Right renal cortex interstitium (tissue), 3 donors: ENCODE data around the gene ST3GAL3. TPM values are rescaled to one million over a fixed set of nuclear protein-coding genes. Genes with fewer than 3 reads are reported as not detected.

ENCODE experiments used
- DNase-seq, 3 donors: peaks; one replicate each; pipeline ENCODE4 v3.0.0-alpha.2; 2013; ENCODE audit warnings: low read depth in 3 of 3, low spot score in 2 of 3
- polyA plus RNA-seq, 3 donors: library from polyadenylated mRNA; unstranded; fragments of 120-200 nt; gene quantifications; one replicate each; pipeline ENCODE4 v1.2.1, GENCODE V29; 2013; ENCODE audit not compliant: insufficient read length in 3 of 3

ST3GAL3 gene
- polyA plus RNA-seq, 3 donors = 17.6 to 21.6 (median 19.5) TPM

GRCh38 chr1:43871181-43871910 lies 164.0 kb downstream of the ST3GAL3 start:
- DNase-seq = no peak

- DNase-seq = no peak
Observed at GRCh38 chr1:43872280-43872679, 164.9 kb downstream of the ST3GAL3 start.

- DNase-seq = no peak
Observed at GRCh38 chr1:43873851-43874250, 166.5 kb downstream of the ST3GAL3 start.

- no peak for DNase-seq
Observed at GRCh38 chr1:43874716-43875115, 167.4 kb downstream of the ST3GAL3 start.

- no peak for DNase-seq
Observed at GRCh38 chr1:43875331-43875730, 168.0 kb downstream of the ST3GAL3 start.

GRCh38 chr1:43877101-43877500 lies 169.8 kb downstream of the ST3GAL3 start:
- no peak for DNase-seq

- no peak for DNase-seq
Observed at GRCh38 chr1:43878440-43878839, 171.1 kb downstream of the ST3GAL3 start.

- DNase-seq = no peak
Observed at GRCh38 chr1:43878854-43879253, 171.5 kb downstream of the ST3GAL3 start.

- DNase-seq = no peak
Observed at GRCh38 chr1:43879414-43879813, 172.1 kb downstream of the ST3GAL3 start.

GRCh38 chr1:43879996-43880395 lies 172.7 kb downstream of the ST3GAL3 start:
- DNase-seq = no peak

GRCh38 chr1:43880604-43881003 lies 173.3 kb downstream of the ST3GAL3 start:
- DNase-seq = no peak

GRCh38 chr1:43881415-43881814 lies 174.1 kb downstream of the ST3GAL3 start:
- DNase-seq = no peak

GRCh38 chr1:43882763-43883162 lies 175.4 kb downstream of the ST3GAL3 start:
- no peak for DNase-seq

GRCh38 chr1:43883321-43883720 lies 176.0 kb downstream of the ST3GAL3 start:
- DNase-seq = no peak

GRCh38 chr1:43885279-43885801 lies 178.0 kb downstream of the ST3GAL3 start:
- DNase-seq = no peak

- no peak for DNase-seq
Observed at GRCh38 chr1:43887748-43888147, 180.4 kb downstream of the ST3GAL3 start.

- no peak for DNase-seq
Observed at GRCh38 chr1:43890815-43891214, 183.5 kb downstream of the ST3GAL3 start.

- DNase-seq = no peak
Observed at GRCh38 chr1:43893006-43893405, 185.7 kb downstream of the ST3GAL3 start.

- no peak for DNase-seq
Observed at GRCh38 chr1:43898981-43899380, 191.6 kb downstream of the ST3GAL3 start.

GRCh38 chr1:43900386-43900785 lies 193.1 kb downstream of the ST3GAL3 start:
- DNase-seq = no peak

GRCh38 chr1:43901196-43901961 lies 194.0 kb downstream of the ST3GAL3 start:
- DNase-seq = no peak
